Measurements from ENCODE around the gene SLC7A5.
"Not testable (repeated sequence)": the region's sequence is repeated elsewhere in the genome, so short reads cannot be mapped to it uniquely, and the experiment has no call there.

Gene SLC7A5

GRCh38 chr16:87831421-87832136, 37.7 kb downstream of the SLC7A5 start:
- DNase-seq: no peak

GRCh38 chr16:87830673-87831420, 38.5 kb downstream of the SLC7A5 start:
- no peak for DNase-seq

GRCh38 chr16:87829988-87830672, 39.2 kb downstream of the SLC7A5 start:
- DNase-seq: no peak

- no peak for DNase-seq
Observed at GRCh38 chr16:87829622-87829980, 39.7 kb downstream of the SLC7A5 start.

- no peak for DNase-seq
Observed at GRCh38 chr16:87828907-87829621, 40.2 kb downstream of the SLC7A5 start.

GRCh38 chr16:87828071-87828906, 41.0 kb downstream of the SLC7A5 start:
- DNase-seq: no peak

GRCh38 chr16:87827588-87827915, 41.8 kb downstream of the SLC7A5 start:
- DNase-seq: not testable (repeated sequence)

GRCh38 chr16:87826798-87827587, 42.3 kb downstream of the SLC7A5 start:
- DNase-seq: no peak

GRCh38 chr16:87826407-87826797, 42.9 kb downstream of the SLC7A5 start:
- not testable (repeated sequence) for DNase-seq

GRCh38 chr16:87825842-87826120, 43.5 kb downstream of the SLC7A5 start:
- not testable (repeated sequence) for DNase-seq

- no peak for DNase-seq
Observed at GRCh38 chr16:87824991-87825841, 44.1 kb downstream of the SLC7A5 start.

- no peak for DNase-seq
Observed at GRCh38 chr16:87824016-87824990, 45.0 kb downstream of the SLC7A5 start.

GRCh38 chr16:87823181-87823929, 46.0 kb downstream of the SLC7A5 start:
- no peak for DNase-seq

- DNase-seq: no peak
Observed at GRCh38 chr16:87822108-87822970, 47.0 kb downstream of the SLC7A5 start.

GRCh38 chr16:87821376-87822107, 47.8 kb downstream of the SLC7A5 start:
- DNase-seq: no peak

- no peak for DNase-seq
Observed at GRCh38 chr16:87819983-87820382, 49.3 kb downstream of the SLC7A5 start.

- no peak for DNase-seq
Observed at GRCh38 chr16:87819282-87819681, 50.0 kb downstream of the SLC7A5 start.
